PC-9 (cell line): ENCODE data around the gene AMH. TPM values are rescaled to one million over a fixed set of nuclear protein-coding genes. Genes with fewer than 3 reads are reported as not detected.

Source experiments
- BruUV-seq: library from RNA; stranded (reverse); fragments of 400-500 nt; replicated peaks from 2 replicates; lab custom pipeline; 2021; lab: Mats Ljungman, UMichigan
- CTCF ChIA-PET: fragments of 300-600 bp; sonication (Branson Sonifier 250); formaldehyde crosslinking; loops from one replicate; lab custom pipeline; 2022; ENCODE audit warnings: antibody characterized with exemption; lab: Charles Lee
- POLR2A ChIA-PET: fragments of 300-600 bp; sonication (Branson Sonifier 250); formaldehyde crosslinking; loops from one replicate; lab custom pipeline; 2022; ENCODE audit warnings: antibody characterized with exemption; ENCODE audit not compliant: unreplicated experiment; lab: Charles Lee
- DNase-seq, 2 experiments: peaks; one replicate each; pipeline versions ENCODE4 v3.0.0 to v3.0.0-alpha.2; 2015 to 2022; ENCODE audit warnings: mixed read lengths in 1 of 2
- H2AFZ ChIP-seq: fragments of 200-600 bp; sonication (generic); 2 replicates; pipeline ENCODE4 v1.8.1; 2017; ENCODE audit warnings: antibody characterized with exemption
- H3F3A ChIP-seq: fragments of 200-600 bp; sonication (generic); 2 replicates; pipeline ENCODE4 v1.8.1; 2017; ENCODE audit warnings: antibody characterized with exemption, mild to moderate bottlenecking, low read depth; ENCODE audit not compliant: insufficient read depth
- H3K27ac ChIP-seq: fragments of 200-600 bp; sonication (generic); 2 replicates; pipeline ENCODE4 v1.6.1; 2016; ENCODE audit warnings: mixed run types
- H3K27me3 ChIP-seq: fragments of 200-600 bp; sonication (generic); 2 replicates; pipeline ENCODE4 v1.6.1; 2016; ENCODE audit warnings: low read depth, mixed run types; ENCODE audit not compliant: insufficient read depth
- H3K36me3 ChIP-seq: fragments of 200-600 bp; sonication (generic); 2 replicates; pipeline ENCODE4 v1.6.1; 2016; ENCODE audit warnings: low read depth, mixed run types
- H3K4me1 ChIP-seq: fragments of 200-600 bp; sonication (generic); replicated peaks from 2 replicates; pipeline ENCODE4 v1.6.1; 2016; ENCODE audit warnings: mixed run types; ENCODE audit not compliant: insufficient read depth
- H3K4me2 ChIP-seq: fragments of 200-600 bp; sonication (generic); 2 replicates; pipeline ENCODE4 v1.6.1; 2017; ENCODE audit warnings: mixed run types
- H3K4me3 ChIP-seq: fragments of 200-600 bp; sonication (generic); 2 replicates; pipeline ENCODE4 v1.6.1; 2016; ENCODE audit warnings: mixed run types
- H3K79me2 ChIP-seq: fragments of 200-600 bp; sonication (generic); 2 replicates; pipeline ENCODE4 v1.6.1; 2017; ENCODE audit warnings: low read depth, mixed run types
- H3K9me2 ChIP-seq: fragments of 200-600 bp; sonication (generic); 2 replicates; pipeline ENCODE4 v1.8.1; 2017; ENCODE audit warnings: mild to moderate bottlenecking; ENCODE audit not compliant: insufficient read depth
- H3K9me3 ChIP-seq: fragments of 200-600 bp; sonication (generic); 2 replicates; pipeline ENCODE4 v1.8.1; 2016; ENCODE audit warnings: low read depth; ENCODE audit not compliant: insufficient read depth
- H4K20me1 ChIP-seq: fragments of 200-600 bp; sonication (generic); 2 replicates; pipeline ENCODE4 v1.8.1; 2017; ENCODE audit not compliant: insufficient read depth
- EZH2 ChIP-seq: fragments of 200-600 bp; sonication (generic); IDR thresholded peaks from 2 replicates; pipeline ENCODE4 v1.8.0; 2017; ENCODE audit warnings: antibody characterized with exemption, low read depth
- intact Hi-C: fragments of 100-400 bp; cut with micrococcal nuclease; formaldehyde crosslinking; loops from one replicate; pipeline ENCODE4 v1.10.0; 2022; ENCODE audit not compliant: unreplicated experiment
- total RNA-seq: library from RNA; stranded (reverse); gene quantifications from 2 replicates; pipeline ENCODE4 v1.2.3, GENCODE V29; 2021
- TF ChIP-seq, protein P1 (sequence below): fragments of 200-600 bp; sonication (generic); conservative IDR thresholded peaks from 2 replicates; pipeline ENCODE4 v1.6.1; 2017; ENCODE audit warnings: mixed run types, antibody characterized with exemption, mild to moderate bottlenecking, moderate library complexity

The AMH gene
- total RNA-seq, 1 experiment from 2014 or later, result 8.1 TPM

DNA sequence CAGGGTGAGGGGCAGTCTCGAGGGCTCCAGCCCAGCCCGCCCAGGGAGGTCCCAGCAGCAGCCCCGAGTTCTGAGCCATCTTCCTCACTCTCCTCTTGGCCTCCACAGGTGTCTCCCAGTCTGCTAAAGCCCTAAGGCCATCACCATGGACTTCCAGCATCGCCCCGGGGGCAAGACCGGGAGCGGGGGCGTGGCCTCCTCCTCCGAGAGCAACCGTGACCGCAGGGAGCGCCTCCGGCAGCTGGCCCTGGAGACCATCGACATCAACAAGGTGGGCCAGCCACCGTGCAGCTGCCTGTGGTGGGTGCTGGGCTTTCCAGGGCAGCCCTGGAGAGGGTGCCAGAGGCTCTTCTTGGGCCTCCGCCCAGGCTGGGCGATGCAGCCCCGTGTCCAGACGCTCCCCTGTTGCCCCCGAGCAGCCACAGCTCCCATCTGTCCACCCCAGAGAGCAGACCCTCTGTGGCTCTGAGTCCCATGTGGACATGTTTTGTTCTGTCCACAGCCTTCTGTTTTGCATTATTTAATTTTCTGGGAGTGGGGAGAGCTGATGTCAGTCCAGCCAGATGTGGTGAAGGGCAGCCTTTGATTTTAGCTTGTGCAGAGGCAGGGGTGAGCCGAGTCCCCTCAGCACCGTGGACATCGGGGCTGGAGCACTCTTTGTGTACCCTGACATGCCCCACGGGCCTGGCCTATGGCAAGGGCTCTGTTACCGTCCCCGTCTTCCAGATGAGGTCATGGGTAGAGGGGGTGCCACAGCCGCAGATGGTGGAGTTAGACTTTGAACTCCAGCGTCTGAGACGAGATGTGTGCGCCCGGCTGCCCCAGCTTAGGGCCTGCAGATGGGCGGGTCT, 5.6 kb upstream of the AMH start:
- intact Hi-C loops, result no loop called here
- Histone ChIP-seq H3K36me3 (no peaks in the 10 kb centered on the region), H3K27me3 (no peaks in the 10 kb centered on the region), H3K79me2 (peaks cover 48% of the 10 kb centered on the region), H2AFZ (no peak overlapping the region), H3K9me3 (no peaks in the 10 kb centered on the region), H3K4me2 (no peak overlapping the region), H3K9me2 (no peaks in the 10 kb centered on the region), H3K27ac (no peak overlapping the region), H3K4me3 (no peak overlapping the region), H4K20me1 (peaks cover 53% of the 10 kb centered on the region), H3F3A (0 out of 2 replicates have a peak, but pooled peaks cover 3% of the 10 kb centered on the region), H3K4me1 (peaks cover 5% of the 10 kb centered on the region)
- no peak for TF ChIP-seq EZH2
- TF ChIP-seq, protein P1, sequence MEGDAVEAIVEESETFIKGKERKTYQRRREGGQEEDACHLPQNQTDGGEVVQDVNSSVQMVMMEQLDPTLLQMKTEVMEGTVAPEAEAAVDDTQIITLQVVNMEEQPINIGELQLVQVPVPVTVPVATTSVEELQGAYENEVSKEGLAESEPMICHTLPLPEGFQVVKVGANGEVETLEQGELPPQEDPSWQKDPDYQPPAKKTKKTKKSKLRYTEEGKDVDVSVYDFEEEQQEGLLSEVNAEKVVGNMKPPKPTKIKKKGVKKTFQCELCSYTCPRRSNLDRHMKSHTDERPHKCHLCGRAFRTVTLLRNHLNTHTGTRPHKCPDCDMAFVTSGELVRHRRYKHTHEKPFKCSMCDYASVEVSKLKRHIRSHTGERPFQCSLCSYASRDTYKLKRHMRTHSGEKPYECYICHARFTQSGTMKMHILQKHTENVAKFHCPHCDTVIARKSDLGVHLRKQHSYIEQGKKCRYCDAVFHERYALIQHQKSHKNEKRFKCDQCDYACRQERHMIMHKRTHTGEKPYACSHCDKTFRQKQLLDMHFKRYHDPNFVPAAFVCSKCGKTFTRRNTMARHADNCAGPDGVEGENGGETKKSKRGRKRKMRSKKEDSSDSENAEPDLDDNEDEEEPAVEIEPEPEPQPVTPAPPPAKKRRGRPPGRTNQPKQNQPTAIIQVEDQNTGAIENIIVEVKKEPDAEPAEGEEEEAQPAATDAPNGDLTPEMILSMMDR, result no peak
- no peak for DNase-seq
- ChIA-PET CTCF (no interaction called here), POLR2A (interaction anchor here (0.6 kb wide), 1 partner anchor 17 kb away, joined by 3 read pairs; no protein-coding TSS in a partner anchor)
- no TSS peak for BruUV-seq

DNA sequence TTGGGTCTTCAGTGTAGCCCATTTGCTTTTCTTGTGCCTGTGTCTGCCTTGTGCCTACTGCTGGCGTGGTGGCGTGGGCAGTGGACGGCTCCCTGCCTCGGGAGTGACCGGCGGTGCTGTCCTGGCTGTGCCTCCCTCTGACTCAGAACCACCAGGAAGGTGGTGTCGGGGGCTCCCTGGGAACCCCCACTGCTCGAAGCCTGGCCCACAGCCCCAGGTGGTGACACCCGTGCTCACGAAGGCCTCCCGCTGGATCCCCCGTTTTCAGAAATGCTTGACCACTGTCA, 5.1 kb upstream of the AMH start:
- Histone ChIP-seq H3K27me3 (no peaks in the 10 kb centered on the region), H3K9me2 (no peaks in the 10 kb centered on the region), H4K20me1 (peaks cover 47% of the 10 kb centered on the region), H3F3A (no peaks in the 10 kb centered on the region), H3K9me3 (no peaks in the 10 kb centered on the region), H3K4me2 (no peak overlapping the region), H3K4me1 (no peaks in the 10 kb centered on the region), H3K4me3 (no peak overlapping the region), H2AFZ (no peak overlapping the region), H3K36me3 (no peaks in the 10 kb centered on the region), H3K27ac (no peak overlapping the region), H3K79me2 (peaks cover 42% of the 10 kb centered on the region)
- intact Hi-C loops, result no loop called here
- ChIA-PET POLR2A (no interaction called here), CTCF (no interaction called here)
- TF ChIP-seq, protein P1, result no peak
- TF ChIP-seq EZH2, result no peak
- no TSS peak for BruUV-seq
- no peak for DNase-seq

DNA sequence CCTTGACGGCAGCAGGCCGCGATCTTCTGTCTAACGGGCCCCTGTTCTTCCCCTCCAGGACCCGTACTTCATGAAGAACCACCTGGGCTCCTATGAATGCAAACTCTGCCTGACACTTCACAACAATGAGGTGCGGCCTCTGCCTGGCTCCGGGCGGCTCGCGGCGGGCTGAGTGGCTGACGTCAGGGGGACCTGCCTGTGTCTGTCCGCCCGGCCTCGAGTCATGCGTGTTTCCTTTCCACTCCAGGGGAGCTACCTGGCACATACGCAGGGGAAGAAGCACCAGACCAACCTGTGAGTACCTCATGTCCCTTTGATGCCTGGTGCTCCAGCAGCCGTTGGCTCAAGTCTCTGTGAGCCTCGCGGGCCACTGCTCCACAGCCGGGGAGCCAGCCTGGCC, 4.6 kb upstream of the AMH start:
- no peak overlapping the region for H3K4me2 ChIP-seq
- no TSS peak for BruUV-seq
- CTCF ChIA-PET, result no interaction called here
- no peak overlapping the region for H3K27ac ChIP-seq
- no peaks in the 10 kb centered on the region for H3K4me1 ChIP-seq
- H3K36me3 ChIP-seq, result no peaks in the 10 kb centered on the region
- H3K9me2 ChIP-seq, result no peaks in the 10 kb centered on the region
- POLR2A ChIA-PET, result no interaction called here
- peaks cover 43% of the 10 kb centered on the region for H4K20me1 ChIP-seq
- no peak for DNase-seq
- TF ChIP-seq, protein P1, result no peak
- TF ChIP-seq EZH2, result no peak
- no peaks in the 10 kb centered on the region for H3K27me3 ChIP-seq
- no peak overlapping the region for H3K4me3 ChIP-seq
- H3K9me3 ChIP-seq, result no peaks in the 10 kb centered on the region
- no peaks in the 10 kb centered on the region for H3F3A ChIP-seq
- intact Hi-C loops, result no loop called here
- H2AFZ ChIP-seq, result no peak overlapping the region
- H3K79me2 ChIP-seq, result peaks cover 38% of the 10 kb centered on the region
